HepG2 (cell line): ENCODE data around the gene MRPL10. TPM values are rescaled to one million over a fixed set of nuclear protein-coding genes. Genes with fewer than 3 reads are reported as not detected.

Experiments
- DZIP1 ChIP-seq: sonication (generic); formaldehyde crosslinking; IDR thresholded peaks from 2 replicates; pipeline ENCODE4 v1.5.0; 2020; ENCODE audit warnings: mild to moderate bottlenecking, missing genetic modification reagents
- FOXA3 ChIP-seq: IDR thresholded peaks from 2 replicates; pipeline ENCODE4 v1.6.1; 2016; ENCODE audit warnings: missing genetic modification reagents, missing compliant biosample characterization
- FOXJ3 ChIP-seq: sonication (generic); formaldehyde crosslinking; IDR thresholded peaks from 2 replicates; pipeline ENCODE4 v1.4.0; 2020; ENCODE audit warnings: missing genetic modification reagents, mild to moderate bottlenecking, borderline replicate concordance
- FOXK1 ChIP-seq: sonication (generic); formaldehyde crosslinking; IDR thresholded peaks from 2 replicates; pipeline ENCODE4 v1.4.0; 2020; ENCODE audit warnings: low read depth, missing genetic modification reagents, borderline replicate concordance
- FOXO1 ChIP-seq: sonication (generic); formaldehyde crosslinking; IDR thresholded peaks from 2 replicates; pipeline ENCODE4 v1.4.0; 2020; ENCODE audit warnings: missing genetic modification reagents
- HNF4A ChIP-seq: sonication (generic); formaldehyde crosslinking; IDR thresholded peaks from 2 replicates; pipeline ENCODE4 v1.4.0; 2020; ENCODE audit warnings: missing genetic modification reagents
- KDM5A ChIP-seq: fragments of 200-600 bp; sonication (generic); IDR thresholded peaks from 2 replicates; pipeline ENCODE4 v1.7.0; 2018; ENCODE audit warnings: antibody characterized with exemption, mild to moderate bottlenecking, low read length, borderline replicate concordance
- KMT2A ChIP-seq: sonication (generic); formaldehyde crosslinking; IDR thresholded peaks from 2 replicates; pipeline ENCODE4 v1.4.0; 2020; ENCODE audit warnings: missing genetic modification reagents
- PHF20 ChIP-seq: sonication (generic); formaldehyde crosslinking; IDR thresholded peaks from 2 replicates; pipeline ENCODE4 v1.5.0; 2020; ENCODE audit warnings: mild to moderate bottlenecking, missing genetic modification reagents
- POLR2A ChIP-seq, 2 experiments: IDR thresholded peaks; 2 replicates each; pipeline ENCODE4 v1.6.1; 2011; ENCODE audit warnings: low read depth in 2 of 2, low read length in 2 of 2, mild to moderate bottlenecking in 1 of 2, moderate library complexity in 1 of 2; ENCODE audit not compliant: insufficient read depth in 1 of 2
- RFXAP ChIP-seq: sonication (generic); formaldehyde crosslinking; IDR thresholded peaks from 2 replicates; pipeline ENCODE4 v1.4.0; 2020; ENCODE audit warnings: missing genetic modification reagents, borderline replicate concordance
- TFDP2 ChIP-seq: sonication (generic); formaldehyde crosslinking; IDR thresholded peaks from 2 replicates; pipeline ENCODE4 v1.4.0; 2020; ENCODE audit warnings: missing genetic modification reagents
- ZFP36L2 ChIP-seq: sonication (generic); formaldehyde crosslinking; IDR thresholded peaks from 2 replicates; pipeline ENCODE4 v1.4.0; 2020; ENCODE audit warnings: missing genetic modification reagents
- ZMYM2 ChIP-seq: sonication (generic); formaldehyde crosslinking; IDR thresholded peaks from 2 replicates; pipeline ENCODE4 v1.8.0; 2022; ENCODE audit warnings: mild to moderate bottlenecking, missing genetic modification reagents
- ZNF136 ChIP-seq: sonication (generic); formaldehyde crosslinking; IDR thresholded peaks from 2 replicates; pipeline ENCODE4 v1.8.1; 2022; ENCODE audit warnings: low read depth, mild to moderate bottlenecking, moderate library complexity, missing genetic modification reagents
- ZNF224 ChIP-seq: sonication (generic); formaldehyde crosslinking; IDR thresholded peaks from 2 replicates; pipeline ENCODE4 v1.5.0; 2020; ENCODE audit warnings: mild to moderate bottlenecking, missing genetic modification reagents
- ZNF280B ChIP-seq: sonication (generic); formaldehyde crosslinking; IDR thresholded peaks from 2 replicates; pipeline ENCODE4 v1.5.0; 2020; ENCODE audit warnings: missing genetic modification reagents, mild to moderate bottlenecking, borderline replicate concordance
- ZNF296 ChIP-seq: sonication (generic); formaldehyde crosslinking; conservative IDR thresholded peaks from 2 replicates; pipeline ENCODE4 v1.5.0; 2020; ENCODE audit warnings: mild to moderate bottlenecking, missing genetic modification reagents
- ZNF563 ChIP-seq: sonication (generic); formaldehyde crosslinking; IDR thresholded peaks from 2 replicates; pipeline ENCODE4 v1.8.0; 2022; ENCODE audit warnings: mild to moderate bottlenecking, moderate library complexity, missing genetic modification reagents
- ZNF572 ChIP-seq: sonication (generic); formaldehyde crosslinking; IDR thresholded peaks from 2 replicates; pipeline ENCODE4 v1.5.1; 2020; ENCODE audit warnings: mild to moderate bottlenecking, missing genetic modification reagents
- ZNF777 ChIP-seq: sonication (generic); formaldehyde crosslinking; IDR thresholded peaks from 2 replicates; pipeline ENCODE4 v1.4.0; 2020; ENCODE audit warnings: missing genetic modification reagents
- ZUFSP ChIP-seq: sonication (generic); formaldehyde crosslinking; IDR thresholded peaks from 2 replicates; pipeline ENCODE4 v1.9.0; 2021; ENCODE audit warnings: missing genetic modification reagents, mild to moderate bottlenecking, borderline replicate concordance
- polyA plus RNA-seq, 8 experiments: library from polyadenylated mRNA; depleted of rRNA in 3 of 8; stranded (reverse) in 7 of 8; unstranded in 1 of 8; fragments of >200 nt; fragmentation: Illumina TruSeq in 4 of 8; extraction: Trizol in 4 of 8; gene quantifications; 2 replicates each; pipeline versions ENCODE4 v1.2.1 to v1.2.3, GENCODE V29; 2011 to 2016; ENCODE audit warnings: low read depth in 4 of 8, missing spikeins in 1 of 8, mixed read lengths in 1 of 8; ENCODE audit not compliant: insufficient read depth in 1 of 8
- total RNA-seq, 5 experiments: library from RNA; depleted of rRNA; stranded (reverse); fragments of >200 nt; fragmentation: Illumina TruSeq; extraction: Trizol; gene quantifications; 2 replicates each; pipeline ENCODE4 v1.2.3, GENCODE V29; 2016; ENCODE audit warnings: low read depth in 1 of 5

The MRPL10 gene
- total and polyA plus RNA-seq, 2 of the 13 experiments (the other 11 are each of a cell fraction or from before 2014, with no cell fraction given) = 56.7 to 149 TPM

GRCh38 chr17:47840742-47841487, 9.6 kb upstream of the MRPL10 start, which contains the start of gene SCRN2 (continued):
- TF ChIP-seq ZNF572 (CRISPR knock-in tag) (peak; percentile 97; the same call in 1 of the 2 replicates), RFXAP (CRISPR knock-in tag) (peak; percentile 53; the same call in 1 of the 2 replicates), FOXJ3 (CRISPR knock-in tag) (peak; percentile 59; the same call in 1 of the 2 replicates), POLR2A (IDR thresholded peaks at IDR 0.05; ENCODE audit: insufficient read depth in 1 of 2, low read depth in 2 of 2, low read length in 2 of 2) (peak; percentile 40 to 78; a peak in 3 of 4 replicates), HNF4A (CRISPR knock-in tag) (peak; percentile 52; the same call in 1 of the 2 replicates), PHF20 (CRISPR knock-in tag) (peak; percentile 70), ZUFSP (CRISPR knock-in tag) (no peak), ZNF280B (no peak; the same call in 1 of the 2 replicates), ZNF224 (CRISPR knock-in tag) (no peak; the same call in 1 of the 2 replicates), ZNF563 (CRISPR knock-in tag) (peak; percentile 12; the same call in 1 of the 2 replicates), ZFP36L2 (CRISPR knock-in tag) (no peak), ZNF296 (CRISPR knock-in tag) (0 out of 2 replicates have a peak, but pooled peaks have one; percentile 19), KMT2A (CRISPR knock-in tag) (no peak), FOXK1 (CRISPR knock-in tag) (no peak), TFDP2 (peak; percentile 58; the same call in 1 of the 2 replicates), ZNF136 (CRISPR knock-in tag) (peak; percentile 92; the same call in 1 of the 2 replicates), ZMYM2 (CRISPR knock-in tag) (no peak), FOXA3 (peak; percentile 61; the same call in 1 of the 2 replicates), DZIP1 (peak; percentile 51; the same call in 1 of the 2 replicates), KDM5A (peak; percentile 60; the same call in 1 of the 2 replicates), ZNF777 (peak; percentile 83; the same call in 1 of the 2 replicates), FOXO1 (CRISPR knock-in tag) (peak; percentile 11; the same call in 1 of the 2 replicates)
